ENCODE measurements around the gene TLE7.

- TF ChIP-seq RNF2 (IDR thresholded peaks at IDR 0.05; ENCODE audit: borderline replicate concordance, low read depth, low read length, missing control alignments, poor library complexity, severe bottlenecking) (no peak), SUZ12 (IDR thresholded peaks at IDR 0.05; ENCODE audit: low read length) (no peak), GABPA (IDR thresholded peaks at IDR 0.05; ENCODE audit: borderline replicate concordance, insufficient read depth, low read length) (no peak), CTCF (IDR thresholded peaks at IDR 0.05; ENCODE audit: control extremely low read depth in 1 of 3, insufficient read depth in 1 of 3, low read depth in 1 of 3, low read length in 3 of 3) (no peak), POLR2AphosphoS5 (IDR thresholded peaks at IDR 0.05; ENCODE audit: low read depth, low read length) (no peak), POLR2A (IDR thresholded peaks at IDR 0.05; ENCODE audit: control extremely low read depth in 1 of 2, low read depth in 2 of 2, low read length in 2 of 2) (no peak), CHD2 (IDR thresholded peaks at IDR 0.05; ENCODE audit: low read length) (no peak), RFX5 (IDR thresholded peaks at IDR 0.05; ENCODE audit: borderline replicate concordance, low read depth, low read length) (no peak), RAD21 (IDR thresholded peaks at IDR 0.05 in 1 of 2, conservative IDR thresholded peaks at IDR 0.05 in 1 of 2; ENCODE audit: low read depth in 2 of 2, low read length in 2 of 2) (no peak), TAF1 (IDR thresholded peaks at IDR 0.05; ENCODE audit: low read depth, low read length) (no peak), SIN3A (conservative IDR thresholded peaks at IDR 0.05 in 1 of 2, IDR thresholded peaks at IDR 0.05 in 1 of 2; ENCODE audit: low read depth in 1 of 2, low read length in 2 of 2) (no peak)
These were observed 18.8 kb downstream of the TLE7 start for GRCh38 chr16:71423016-71423415.
